Stimulated activated CD4-positive, alpha-beta T cell treated with anti-CD3 and anti-CD28 coated beads, TNF-alpha, amount 100 ng/mL, for 48 hours (primary cell): ENCODE measurements around the gene TP53I11.
A peak's percentile ranks its signal among the peaks of the same experiment; 100 is the strongest.

Source experiments
- DNase-seq, 3 donors: peaks; one replicate each; pipeline ENCODE4 v3.0.0-alpha.2; 2020; ENCODE audit warnings: low read depth in 3 of 3

The TP53I11 gene

DNA sequence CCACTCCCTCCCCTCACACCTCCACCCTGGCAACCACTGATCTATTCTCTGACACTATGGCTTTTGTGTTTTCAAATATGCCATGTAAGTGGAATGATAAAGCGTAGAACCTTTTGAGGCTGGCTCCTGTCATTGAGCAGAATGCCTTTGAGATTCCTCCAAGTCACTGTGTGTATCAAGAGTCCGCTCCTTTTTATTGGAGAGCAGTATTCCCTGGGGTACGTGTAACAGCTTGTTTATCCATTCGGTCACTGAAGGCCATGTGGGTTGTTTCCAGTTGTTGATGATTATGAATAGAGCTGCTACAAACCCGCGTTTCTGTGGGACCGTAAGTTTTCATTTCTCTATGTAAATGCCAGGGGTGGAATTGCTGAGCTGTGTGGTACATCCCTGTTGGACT, 10.3 kb downstream of the TP53I11 start:
- DNase-seq, result no peak

DNA sequence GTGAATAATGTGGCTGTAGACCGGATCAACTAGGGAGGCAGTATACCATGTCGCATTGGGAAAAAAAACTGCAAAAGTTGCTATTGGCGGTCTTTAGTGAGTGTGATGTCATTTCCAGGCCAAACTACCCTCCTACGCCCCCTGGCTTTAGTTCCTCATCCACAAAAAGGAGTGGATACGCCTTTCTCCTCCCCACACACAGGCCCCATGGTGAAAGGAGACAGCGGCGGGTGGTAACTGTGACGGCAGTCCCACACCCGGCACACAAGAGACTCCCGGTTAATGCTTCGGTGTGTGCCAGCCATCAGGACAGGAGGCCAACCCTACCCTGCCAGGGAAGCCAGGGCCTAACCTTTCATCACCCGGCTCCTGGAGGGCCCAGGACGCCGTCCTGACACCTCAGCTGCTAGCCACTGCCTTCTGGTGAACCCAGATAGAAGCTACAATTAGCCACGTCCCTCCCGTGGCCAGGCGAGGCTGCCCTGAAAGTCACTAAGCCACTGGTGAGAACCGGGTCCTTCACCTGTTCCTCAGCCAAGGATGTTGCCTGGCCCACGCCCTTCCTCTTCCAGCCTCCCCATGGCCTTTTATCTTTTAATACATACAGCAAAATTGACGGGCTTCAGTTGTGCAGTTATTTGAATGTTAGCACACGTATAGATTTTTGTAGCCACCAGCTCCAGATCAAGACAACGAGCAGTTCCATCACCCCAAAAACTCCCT, 10.8 kb downstream of the TP53I11 start:
- no peak for DNase-seq

DNA sequence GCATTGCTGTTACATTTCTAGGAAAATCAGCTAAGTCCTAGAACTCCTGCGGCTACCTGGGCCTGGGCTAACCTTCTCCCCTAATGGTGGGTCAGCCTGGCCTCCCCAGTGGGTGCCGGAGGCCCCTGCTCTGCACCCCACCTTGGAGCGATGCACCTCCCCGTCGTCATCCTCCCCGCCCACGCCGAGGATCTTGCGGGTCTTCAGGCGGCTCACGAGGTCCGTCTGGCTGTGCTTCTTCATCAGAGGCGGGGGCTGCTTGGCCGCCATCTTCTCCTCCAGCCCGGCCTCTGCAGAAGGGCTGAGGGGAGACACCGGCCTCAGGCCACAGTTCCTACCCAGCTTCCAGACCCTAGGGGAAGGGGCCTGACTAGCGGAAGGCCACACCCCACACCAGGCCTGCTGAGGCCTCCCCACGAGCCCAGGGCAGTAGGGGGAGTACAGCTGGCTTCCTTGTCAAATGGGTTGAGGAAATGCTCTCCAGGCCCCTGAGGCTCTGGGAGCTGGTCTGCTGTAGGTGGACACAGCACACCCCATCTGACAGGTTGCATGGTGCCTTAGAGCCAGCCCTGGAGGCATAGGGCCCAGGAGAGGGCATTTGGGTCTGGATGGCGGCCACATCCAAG, 12.5 kb downstream of the TP53I11 start:
- no peak for DNase-seq

DNA sequence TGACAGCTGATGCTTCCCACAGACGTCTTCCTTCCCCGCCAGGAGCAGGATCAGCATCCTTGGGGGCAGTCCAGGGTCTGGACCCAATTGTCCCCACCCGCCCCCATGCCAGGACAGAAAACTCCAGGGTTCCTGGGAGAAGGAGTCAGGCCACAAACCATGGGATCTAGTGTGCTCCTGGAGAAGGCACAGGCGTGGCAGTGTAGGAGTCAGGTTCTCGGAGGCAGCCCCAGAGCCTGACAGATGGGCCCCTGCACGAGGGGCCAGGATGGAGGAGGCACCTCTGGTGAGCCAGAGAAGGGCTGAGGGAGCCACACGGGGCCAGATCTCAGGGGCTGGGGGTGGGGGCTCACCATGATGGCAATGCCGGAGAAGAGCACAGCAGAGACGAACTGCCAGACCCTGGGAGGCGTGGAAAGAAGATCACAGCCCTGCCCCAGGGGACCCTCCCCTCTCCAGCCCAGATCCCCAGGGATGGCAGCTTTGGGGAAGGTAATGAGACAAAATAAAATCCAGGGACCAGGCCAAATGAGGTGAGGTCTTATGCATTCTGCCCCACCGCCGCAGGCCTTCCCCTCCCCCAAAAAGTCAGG, 13.6 kb downstream of the TP53I11 start:
- DNase-seq, result no peak

DNA sequence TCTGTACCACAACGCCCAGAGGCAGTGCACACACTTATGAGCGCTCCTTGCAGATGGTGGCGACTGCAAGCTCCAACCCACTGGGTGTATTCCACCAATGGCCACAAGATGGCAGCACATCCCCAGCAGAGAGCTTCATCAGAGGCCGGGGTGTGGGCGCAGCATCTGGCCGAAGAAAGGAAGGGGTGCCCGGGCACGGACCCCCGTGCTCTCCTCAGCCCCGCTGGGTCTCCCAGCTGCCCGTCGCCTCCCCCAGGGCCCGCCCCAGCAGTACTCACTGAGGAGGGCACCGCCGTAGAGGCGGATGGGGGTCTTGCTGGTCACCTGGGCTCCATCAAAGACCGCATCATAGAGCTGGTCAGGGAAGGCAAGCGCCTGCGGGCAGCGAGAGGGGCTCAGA, 14.2 kb downstream of the TP53I11 start:
- peak; percentile 66 to 81 (median 76) for DNase-seq

DNA sequence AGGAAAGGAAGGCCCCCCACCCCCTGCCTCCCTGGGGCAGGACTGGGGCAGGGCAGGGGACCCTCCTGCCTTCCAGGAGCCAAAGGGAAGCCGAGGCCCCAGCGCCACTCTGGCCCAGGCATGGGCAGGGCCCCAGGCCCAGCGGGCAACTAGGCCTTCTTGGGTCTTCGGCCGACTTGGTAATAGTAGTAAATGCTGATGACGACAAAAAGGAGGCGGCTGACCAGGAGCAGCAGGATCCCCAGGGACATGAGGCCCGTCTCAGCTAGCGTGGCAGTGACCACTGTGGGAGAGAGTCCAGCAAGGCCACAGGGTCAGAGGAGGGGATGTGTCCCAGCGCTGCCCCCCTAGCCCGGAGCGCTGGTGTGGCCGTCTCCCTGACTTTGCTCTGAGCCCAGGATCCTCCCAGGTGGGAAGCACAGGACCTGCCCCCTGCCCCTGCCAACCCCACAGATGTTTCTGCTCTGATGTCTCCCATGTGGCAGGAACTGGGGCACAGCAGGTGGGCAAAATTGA, 15.9 kb downstream of the TP53I11 start:
- no peak for DNase-seq

DNA sequence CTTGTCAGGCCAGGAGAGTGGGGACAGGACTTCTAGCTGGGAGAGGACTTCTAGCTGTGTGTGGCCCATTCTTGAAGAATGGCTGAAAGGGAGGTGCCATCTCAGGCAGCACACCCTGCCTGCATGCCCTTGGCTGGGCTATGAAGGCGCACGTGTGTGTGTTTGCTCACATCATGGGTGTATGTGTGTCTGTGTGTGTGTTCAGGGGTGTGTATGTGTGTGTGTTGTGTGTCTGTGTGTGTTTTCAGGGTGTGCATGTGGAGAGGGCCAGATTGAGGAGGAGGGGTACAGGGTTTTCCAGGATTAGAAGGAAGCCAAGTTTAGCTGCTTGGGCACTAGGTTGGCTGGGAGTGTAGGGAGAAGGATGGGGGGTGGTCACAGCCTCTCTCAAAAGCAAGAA, 16.6 kb downstream of the TP53I11 start:
- no peak for DNase-seq

DNA sequence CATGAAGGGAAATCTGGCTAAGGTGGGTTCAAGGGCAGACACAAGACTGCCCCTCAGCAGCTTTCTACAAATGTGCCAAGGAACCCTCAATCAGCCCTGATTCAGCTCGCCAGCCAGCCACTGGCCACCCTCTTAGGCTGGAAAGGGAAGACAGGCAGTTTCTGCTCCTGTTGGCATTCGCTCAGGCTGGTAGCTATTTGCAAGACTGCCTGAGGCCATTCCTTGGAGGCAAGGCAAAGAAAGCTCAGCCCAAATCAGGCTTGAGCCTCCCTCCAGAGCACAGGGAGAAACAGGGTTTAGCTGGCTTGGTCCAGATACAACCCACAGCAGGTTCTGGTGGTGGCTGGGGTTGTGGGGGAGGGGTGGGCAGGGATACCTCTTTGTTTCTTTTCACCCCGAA, 19.2 kb downstream of the TP53I11 start:
- DNase-seq, result no peak

DNA sequence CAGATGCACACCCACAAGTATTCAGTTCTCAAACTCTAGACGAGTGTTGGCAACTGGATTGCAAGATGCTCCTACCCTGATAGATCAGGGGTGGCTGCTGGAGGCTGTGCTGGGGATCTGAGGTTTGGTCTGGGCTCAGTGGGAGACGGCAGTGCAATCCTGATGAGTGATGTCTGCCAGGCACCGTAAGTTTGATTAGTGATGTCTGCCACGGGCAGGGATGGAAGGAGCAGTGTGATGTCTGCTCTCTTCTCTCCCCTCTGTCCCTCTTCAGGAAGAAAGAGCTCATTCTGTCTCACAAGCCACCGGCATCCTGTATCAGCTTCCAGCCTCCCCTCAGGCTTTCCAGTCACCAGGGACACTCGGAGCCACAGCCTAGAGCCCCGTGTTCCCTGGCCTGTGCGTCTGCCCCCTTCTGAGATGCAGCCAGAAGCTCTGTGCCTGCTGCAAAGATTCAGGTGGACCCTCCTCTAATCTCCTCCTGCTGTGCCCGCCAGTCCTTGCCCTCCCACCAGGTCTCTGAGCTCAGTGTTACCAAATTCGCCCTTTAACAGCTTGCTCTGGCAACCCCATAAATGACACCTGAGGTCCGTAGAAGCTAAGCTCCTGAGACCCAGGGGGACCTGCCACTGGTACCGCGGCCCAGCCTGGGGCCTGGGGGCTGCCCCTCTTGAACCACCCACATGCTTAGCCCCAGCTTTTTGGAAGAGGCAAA, 19.9 kb downstream of the TP53I11 start:
- no peak for DNase-seq

DNA sequence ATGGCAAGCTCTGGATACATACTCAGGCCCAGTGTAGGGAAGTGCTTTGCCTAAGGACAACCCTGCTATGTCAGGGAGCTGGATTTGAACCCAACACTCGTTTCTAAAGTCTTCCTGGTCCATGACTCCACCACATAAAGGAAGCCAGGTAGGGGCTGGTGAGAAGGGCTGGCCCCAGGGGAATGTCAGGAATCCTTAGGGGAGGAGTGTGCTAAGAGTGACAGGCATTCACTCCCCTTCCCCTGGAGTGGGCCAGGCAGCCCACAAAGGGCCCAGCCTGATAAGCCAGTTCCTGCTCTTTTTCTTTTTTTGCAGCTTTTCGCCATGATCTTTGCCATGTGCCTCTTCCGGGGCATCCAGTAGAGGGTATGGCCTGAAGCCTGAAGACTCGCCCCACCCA, 21.9 kb downstream of the TP53I11 start:
- no peak for DNase-seq

DNA sequence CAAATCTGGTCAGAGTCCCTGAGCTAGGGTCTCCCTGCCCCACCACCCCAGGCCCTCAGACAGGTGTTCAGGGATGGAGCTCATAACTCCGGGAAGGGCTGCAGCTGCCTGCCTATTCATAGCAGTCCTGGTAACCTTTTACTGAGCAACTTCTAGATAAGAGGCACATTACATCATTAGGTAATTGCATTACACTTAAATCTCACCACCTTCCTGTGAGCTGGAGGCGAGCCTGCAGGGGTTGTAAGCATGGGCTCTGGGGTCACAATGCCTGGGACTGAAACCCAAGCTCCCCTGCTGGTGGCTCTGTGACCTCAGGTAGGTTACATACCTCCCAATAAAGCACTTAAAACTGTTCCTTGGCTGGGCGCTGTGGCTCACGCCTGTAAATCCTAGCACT, 22.5 kb downstream of the TP53I11 start:
- no peak for DNase-seq

DNA sequence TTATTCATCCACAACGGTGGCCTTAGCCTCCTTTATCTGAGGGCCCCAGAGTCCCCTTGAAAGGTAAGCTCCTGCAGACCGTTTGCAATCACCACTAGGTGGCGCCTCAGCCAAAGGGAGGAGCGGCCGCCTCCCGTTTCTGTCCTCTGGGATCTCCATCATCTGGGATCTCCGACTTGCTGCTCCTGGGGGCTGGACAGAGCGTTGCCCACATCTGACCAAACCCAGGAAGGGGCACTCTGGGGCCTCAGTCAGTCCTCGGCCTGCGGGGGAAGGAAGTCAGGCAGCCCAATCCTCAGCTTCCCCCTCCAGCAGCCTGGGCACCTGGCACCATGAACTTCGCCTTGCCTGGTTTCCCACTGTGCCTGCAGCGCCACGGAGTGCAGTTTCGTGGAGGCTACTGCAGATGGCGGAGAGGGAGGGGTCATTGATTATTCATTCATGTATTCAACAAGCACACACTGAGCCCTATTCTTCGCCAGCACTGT, 23.5 kb downstream of the TP53I11 start:
- peak in 2 of 3 donors; percentile 27 to 62 for DNase-seq

DNA sequence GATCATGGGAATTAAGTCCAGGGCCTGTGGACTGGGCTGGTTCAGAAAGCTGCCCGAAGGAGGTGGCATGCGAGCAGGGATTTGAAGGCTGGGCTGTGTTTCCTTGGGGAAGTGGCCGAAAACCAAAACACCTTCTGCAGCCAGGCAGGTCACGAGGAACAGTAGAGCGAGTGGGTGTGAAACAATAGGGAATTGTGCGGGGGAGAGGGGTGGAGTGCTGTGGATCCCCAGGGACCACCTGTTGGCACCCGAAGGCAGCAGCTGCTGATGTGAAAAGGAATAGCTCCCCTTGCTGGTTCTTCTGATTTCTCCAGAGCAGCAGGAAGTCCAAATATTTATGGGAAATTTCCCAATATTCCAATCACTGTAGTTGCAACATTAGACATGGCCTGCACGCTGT, 24.6 kb downstream of the TP53I11 start:
- DNase-seq, result no peak

DNA sequence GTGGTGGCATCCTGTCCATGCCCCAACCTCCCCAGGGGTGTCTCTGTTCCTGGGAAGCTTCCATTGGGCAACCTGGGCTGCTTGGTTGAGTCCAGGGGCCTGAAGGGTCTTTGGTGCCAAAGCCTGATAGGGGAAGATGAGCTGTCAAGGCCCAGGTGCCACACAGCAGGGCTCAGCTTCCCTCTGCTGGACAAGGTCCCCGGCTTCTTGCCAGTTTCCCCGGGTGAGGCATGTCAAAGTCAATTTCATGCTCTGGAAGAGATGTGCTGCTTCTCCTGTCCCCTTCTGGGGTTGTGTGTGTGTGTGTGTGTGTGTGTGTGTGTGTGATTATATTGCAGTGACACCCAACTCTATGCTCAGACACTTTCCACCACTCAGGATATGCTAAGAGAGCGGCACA, 26.9 kb downstream of the TP53I11 start:
- no peak for DNase-seq

DNA sequence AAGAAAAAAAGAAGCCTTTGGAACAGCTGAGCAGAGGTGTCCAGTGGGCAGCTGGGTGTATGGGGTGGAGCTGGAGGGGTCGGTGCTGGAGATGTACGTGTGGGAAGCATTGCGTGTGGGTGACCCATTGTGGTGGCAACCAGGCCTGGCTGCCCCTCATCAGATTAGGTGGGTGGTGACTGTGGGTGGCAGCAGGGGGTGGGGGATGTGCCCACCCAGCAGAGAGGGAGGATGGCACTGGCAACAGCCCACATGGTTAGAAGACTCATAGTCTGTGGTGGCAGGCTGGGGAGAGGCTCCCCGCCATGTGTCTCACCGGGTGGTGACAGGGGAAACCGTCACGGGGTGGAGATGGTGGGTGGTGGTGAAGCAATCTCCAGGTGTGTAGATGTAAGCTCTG, 27.6 kb downstream of the TP53I11 start:
- no peak for DNase-seq

DNA sequence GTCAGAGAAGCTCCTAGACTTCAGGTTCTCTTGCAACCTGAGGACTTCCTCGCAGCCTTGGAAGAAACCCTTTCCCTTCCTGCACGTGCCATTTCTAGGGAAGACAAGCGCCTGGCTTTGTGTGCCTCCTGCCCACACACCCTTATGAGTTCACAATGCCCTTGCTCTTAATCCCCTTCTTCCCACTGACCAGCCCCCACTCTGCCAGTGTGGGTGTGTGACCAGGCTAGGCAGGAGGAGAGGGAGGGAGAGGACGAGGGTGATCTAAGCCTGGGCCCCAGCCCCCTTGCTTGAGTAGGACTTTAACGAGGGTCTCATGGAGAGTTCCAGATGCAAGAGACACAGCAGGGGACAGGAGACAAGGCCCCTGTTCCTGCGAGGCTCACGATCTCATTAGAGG, 30.2 kb downstream of the TP53I11 start:
- no peak for DNase-seq

DNA sequence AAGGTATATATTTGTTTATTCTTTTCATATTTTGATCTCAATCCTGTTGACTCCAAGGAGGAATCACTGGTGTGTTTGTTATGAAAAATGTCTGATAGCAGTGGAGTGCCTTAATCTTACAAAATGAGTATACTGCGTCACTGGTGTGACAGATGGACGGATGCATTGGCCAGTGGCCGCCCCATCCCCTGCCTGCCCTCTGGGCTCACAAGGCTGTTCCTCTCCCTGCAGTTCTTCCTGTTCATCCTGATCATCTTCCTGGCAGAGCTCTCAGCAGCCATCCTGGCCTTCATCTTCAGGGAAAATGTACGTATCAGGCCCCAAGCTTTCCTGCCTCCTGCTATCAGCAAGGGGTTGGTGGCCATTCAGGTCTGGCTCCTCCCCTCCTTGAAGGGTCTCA, 32.9 kb downstream of the TP53I11 start:
- no peak for DNase-seq

DNA sequence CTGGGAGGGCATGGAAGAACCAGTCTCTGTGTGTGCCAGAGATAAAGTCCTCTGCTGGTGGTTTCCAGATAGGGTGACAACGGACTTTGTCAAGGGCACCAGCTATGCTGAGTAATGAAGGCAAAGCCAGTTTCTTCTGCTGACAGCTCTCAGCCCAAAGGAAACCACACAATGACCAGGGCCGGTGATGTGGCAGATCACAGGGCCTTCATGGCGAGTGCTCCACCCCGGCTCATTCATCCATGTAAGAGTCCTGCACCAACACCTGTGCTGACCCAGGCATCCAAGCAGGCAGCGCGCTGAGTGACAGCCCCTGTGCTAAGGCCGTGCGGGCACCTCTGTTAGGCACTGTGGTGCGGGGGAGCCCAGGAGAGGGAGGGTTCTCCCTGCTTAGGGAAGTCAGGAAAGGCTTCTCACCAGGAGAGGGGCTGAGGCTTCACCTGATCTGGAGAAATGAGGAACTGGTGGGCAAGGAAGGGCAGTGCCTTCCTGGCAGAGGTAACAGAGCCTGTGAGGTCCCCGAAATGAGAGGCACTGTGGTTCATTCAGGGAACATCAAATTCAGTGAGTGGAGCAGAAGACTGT, 33.8 kb downstream of the TP53I11 start:
- DNase-seq, result no peak

DNA sequence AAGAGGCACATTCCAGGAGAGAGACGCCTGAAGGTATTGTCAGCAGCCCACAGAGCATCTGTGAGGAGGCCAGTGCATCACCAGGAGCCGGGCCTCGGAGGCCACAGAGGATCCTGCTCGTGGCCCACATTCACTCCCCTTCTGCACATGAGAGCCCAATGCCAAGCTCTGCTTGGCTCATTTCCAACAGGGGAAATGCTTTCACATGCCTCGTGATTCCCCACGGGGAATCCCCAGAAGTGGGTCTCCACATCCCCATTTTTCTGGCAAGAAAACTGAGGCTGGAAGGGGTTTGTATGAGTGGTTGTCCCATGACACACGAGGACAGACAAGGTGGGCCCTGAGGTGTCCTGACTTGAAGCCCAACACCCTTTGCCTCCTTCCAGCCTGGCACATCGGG, 34.4 kb downstream of the TP53I11 start:
- no peak for DNase-seq

DNA sequence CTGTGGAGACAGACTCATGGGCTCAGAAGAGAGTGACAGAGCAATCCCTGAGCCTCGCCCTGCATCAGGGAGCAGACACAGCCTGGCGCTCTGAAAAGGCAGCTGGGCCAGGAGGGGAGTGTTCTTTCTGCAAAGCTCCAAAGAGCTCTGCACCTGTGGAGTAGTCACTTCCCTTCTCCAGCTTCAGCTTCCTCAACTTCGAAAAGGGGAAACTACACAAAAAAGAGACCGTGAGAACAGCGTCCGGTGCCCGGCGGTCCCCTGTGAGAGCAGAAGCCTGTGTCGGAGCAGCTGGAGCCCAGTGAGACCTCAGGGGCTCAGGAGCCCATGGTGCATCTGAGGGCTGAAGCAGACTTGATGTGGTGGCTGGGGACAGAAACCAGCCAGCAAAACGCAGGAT, 35.1 kb downstream of the TP53I11 start:
- no peak for DNase-seq

DNA sequence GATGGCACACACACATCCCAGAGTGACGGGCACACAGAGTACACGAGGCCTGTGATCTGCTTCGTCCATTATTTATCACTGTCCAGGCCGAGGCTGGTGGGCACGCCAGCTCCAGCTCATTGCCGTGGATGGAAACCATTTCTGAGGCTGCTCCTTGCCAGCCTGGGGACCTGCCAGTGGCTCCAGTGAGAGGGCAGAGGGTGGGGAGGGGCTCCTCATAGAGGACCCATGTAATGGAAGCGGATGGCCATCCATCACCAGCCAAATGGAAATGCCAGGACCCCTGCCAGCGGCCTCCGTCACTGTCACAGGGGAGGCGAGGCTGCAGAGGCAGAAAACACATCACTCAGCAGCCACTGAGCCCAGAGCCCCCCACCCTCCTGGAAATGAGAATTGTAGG, 35.7 kb downstream of the TP53I11 start:
- DNase-seq, result no peak

DNA sequence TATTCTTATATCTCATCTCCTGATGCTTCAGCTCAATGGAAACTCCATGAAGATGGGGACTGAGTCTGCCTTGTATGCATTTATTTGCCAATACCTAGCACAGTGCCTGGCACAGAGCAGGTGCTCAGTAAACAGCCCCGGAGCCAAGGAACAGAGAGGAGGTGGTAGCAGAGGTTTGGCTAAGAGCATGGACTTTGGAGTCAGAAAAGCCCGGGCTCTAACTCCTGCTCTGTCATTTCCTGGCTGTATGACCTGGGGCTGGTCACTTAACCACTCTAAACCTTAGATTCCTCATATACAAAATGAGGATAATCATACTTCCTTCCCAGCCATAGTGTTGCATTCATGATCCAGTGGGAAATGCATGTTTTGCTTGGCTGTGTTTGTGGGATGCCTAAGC, 36.6 kb downstream of the TP53I11 start:
- DNase-seq, result no peak
